LNCaP clone FGC (cell line): ENCODE measurements around the gene STARD7.

Experiments used
- DNase-seq: peaks from one replicate; pipeline ENCODE4 v3.0.0-alpha.2; 2011; ENCODE audit warnings: low read depth
- H3K4me3 ChIP-seq: 2 replicates; pipeline ENCODE4 v1.5.1; 2011; ENCODE audit warnings: mild to moderate bottlenecking, low read depth, low read length, control low read depth
- TF ChIP-seq, protein P1 (sequence below): IDR thresholded peaks from 2 replicates; pipeline ENCODE4 v1.5.1; 2012; ENCODE audit warnings: mild to moderate bottlenecking; ENCODE audit not compliant: control insufficient read depth, insufficient read depth; ENCODE audit errors: extremely low read depth

STARD7 gene

DNA sequence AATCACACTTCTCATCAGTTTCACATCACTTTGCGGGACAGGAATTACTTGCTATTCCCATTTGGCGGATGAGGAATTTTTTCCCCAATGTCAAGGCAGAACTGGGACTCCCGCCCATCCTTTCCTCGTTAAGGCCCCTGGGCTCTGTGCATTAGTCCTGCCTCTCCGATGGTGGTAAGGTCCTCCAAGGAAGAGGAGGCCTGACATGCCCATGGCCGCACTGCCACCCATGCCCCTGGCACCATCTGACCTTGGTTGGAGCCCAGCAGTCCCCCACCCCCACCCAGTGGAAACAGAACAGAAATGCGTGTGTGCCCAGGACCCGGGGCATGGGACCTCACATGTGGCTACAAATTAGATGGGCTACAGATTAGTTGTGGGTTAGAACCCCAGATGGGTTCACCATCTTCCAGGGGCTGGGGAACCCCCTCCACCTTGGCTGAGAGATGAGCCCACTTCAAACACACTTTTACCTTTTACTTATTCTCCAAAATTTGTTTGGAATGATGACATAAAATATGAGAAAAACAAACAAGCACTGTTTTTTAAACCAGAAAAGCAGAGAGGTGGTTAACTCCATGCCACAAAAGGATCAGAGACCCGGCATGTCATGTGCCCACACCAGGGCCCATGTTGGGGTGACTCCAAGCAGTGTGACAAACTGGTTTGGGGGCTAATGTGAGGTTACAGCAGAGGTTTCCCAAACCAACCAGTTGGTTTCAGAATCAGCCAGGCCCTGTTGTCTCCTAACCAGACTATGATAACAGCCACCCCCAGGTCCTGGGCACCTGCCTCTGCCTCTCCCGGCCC is 52.4 kb downstream of the STARD7 start:
- no peak for DNase-seq
- H3K4me3 ChIP-seq = no peak overlapping the region
- TF ChIP-seq, protein P1, sequence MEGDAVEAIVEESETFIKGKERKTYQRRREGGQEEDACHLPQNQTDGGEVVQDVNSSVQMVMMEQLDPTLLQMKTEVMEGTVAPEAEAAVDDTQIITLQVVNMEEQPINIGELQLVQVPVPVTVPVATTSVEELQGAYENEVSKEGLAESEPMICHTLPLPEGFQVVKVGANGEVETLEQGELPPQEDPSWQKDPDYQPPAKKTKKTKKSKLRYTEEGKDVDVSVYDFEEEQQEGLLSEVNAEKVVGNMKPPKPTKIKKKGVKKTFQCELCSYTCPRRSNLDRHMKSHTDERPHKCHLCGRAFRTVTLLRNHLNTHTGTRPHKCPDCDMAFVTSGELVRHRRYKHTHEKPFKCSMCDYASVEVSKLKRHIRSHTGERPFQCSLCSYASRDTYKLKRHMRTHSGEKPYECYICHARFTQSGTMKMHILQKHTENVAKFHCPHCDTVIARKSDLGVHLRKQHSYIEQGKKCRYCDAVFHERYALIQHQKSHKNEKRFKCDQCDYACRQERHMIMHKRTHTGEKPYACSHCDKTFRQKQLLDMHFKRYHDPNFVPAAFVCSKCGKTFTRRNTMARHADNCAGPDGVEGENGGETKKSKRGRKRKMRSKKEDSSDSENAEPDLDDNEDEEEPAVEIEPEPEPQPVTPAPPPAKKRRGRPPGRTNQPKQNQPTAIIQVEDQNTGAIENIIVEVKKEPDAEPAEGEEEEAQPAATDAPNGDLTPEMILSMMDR = no peak

DNA sequence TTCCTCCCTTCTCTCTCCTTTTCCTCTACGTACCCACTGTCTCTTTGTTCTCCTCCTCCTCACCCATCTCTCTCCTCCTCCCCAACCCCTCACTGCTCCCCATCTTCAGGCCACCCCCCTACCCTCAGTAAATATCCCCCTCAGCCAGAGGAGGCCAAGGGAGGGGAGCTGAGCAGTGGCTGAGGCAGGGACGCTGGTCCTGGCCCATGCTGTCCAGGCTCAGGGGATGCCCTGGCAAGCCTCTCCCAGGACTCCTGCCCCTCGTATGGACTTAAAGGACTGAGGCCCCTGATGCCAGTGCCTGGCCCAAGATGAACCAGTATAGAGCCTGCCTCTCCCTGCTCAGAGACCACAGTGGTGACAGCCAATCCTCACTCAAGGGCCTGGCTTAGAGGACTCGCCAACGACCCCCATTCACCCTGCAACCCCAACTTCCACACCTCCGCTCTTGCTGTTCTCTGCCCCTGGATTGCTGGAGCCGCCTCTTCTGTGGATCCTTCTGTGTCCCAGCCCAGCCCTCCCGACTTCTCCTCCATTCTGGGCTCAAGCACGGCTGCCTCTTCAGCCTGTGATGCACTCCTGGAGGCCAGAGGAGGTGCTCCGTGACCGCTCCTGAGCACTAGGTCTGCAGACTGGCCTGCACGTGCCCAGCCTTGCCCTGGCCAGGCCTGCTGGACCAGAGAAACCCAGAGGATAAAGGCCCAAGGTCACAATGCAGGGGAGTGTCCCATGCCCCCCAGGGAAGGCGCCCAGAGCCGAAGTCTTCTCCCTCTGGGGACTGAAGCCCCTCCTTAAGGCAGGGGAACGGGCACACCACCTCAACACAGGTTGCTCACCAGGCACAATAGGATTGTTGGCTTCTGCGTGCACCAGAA is 53.9 kb downstream of the STARD7 start:
- TF ChIP-seq, protein P1 = no peak
- DNase-seq = no peak
- H3K4me3 ChIP-seq = no peak overlapping the region

DNA sequence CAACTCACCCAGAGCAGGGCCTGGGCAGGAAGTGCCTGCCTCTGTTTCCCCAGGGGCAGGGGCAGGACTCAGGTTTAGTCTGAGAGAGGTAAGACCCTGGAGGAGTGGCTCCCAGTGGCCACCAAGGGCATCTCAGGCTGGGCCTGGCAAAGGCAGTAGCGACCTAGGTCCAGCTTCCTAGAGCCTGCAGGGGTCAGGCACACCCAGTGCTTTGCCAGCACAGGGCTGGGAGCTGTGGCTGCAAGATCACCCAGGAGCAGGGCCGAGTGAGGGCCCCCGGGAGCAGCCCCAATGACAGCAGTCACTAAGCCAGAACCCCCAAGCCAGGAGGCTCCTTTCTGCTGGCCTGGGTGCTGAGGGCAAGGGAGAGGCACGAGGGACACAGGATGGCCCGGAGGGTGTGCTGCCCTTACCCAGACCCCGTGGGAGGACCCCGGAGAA is 54.6 kb downstream of the STARD7 start:
- TF ChIP-seq, protein P1 = no peak
- no peak for DNase-seq
- H3K4me3 ChIP-seq = no peak overlapping the region

DNA sequence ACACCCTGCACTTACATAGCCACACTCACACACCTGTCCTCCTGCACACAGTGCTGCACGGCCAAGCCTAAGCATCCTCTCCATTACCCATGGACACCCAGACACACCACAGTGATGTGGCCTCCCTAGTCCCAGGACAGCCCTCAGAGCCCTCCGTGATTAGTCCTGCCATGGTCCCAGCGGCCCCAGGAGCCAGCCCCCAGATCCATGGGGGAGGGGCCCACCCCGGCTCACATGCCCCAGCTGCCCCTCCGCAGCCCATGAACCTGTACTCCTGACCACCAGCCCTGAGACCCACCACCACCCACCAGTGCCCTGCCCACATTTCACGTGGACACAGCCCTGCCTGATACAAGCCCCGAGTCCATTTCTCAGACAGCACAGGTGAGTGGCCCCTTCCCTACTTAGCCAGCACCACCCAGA is 55.3 kb downstream of the STARD7 start:
- TF ChIP-seq, protein P1 = no peak
- no peak for DNase-seq
- no peak overlapping the region for H3K4me3 ChIP-seq

DNA sequence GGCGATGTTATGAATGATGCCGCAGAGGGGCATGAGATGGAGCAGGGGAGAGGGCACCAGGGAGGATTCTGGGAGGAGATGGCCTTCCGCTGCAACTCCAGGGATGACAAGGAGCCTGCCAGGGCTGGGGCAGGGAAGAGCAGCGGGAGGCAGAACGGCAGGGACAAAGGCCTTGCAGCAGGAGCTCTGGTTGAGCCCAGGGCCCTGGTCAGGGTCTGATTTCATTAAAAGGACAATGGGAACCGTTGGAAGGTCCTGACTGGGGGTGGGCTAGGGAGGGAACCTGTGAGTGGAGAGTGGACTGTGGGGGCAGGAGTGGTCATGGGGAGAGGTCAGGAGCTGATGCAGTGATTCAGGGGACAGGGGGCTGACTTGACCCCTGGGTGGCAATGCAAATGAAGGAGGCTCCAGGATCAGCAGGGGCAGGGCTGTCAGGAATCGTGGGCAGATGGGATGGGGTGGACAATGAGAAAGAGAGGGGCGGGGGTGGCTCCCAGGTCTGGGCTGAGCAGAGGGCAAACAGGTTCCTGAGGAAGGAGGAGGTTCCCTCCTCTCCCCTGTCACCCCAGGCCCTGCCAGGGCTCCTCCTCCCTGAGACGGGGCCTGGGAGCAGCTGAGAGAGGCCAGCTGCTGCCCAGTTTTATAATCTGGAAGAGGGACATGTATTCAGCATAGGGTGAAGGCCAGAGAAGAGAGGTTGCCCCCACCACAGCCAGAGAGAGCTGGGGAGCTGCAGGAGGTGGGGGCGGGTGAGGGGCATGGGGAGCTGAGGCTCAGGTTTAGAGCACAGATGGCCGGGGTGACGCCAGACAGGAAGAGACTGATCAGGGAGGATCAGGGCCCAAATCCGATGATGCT is 56.1 kb downstream of the STARD7 start:
- no peak overlapping the region for H3K4me3 ChIP-seq
- TF ChIP-seq, protein P1 = no peak
- no peak for DNase-seq

DNA sequence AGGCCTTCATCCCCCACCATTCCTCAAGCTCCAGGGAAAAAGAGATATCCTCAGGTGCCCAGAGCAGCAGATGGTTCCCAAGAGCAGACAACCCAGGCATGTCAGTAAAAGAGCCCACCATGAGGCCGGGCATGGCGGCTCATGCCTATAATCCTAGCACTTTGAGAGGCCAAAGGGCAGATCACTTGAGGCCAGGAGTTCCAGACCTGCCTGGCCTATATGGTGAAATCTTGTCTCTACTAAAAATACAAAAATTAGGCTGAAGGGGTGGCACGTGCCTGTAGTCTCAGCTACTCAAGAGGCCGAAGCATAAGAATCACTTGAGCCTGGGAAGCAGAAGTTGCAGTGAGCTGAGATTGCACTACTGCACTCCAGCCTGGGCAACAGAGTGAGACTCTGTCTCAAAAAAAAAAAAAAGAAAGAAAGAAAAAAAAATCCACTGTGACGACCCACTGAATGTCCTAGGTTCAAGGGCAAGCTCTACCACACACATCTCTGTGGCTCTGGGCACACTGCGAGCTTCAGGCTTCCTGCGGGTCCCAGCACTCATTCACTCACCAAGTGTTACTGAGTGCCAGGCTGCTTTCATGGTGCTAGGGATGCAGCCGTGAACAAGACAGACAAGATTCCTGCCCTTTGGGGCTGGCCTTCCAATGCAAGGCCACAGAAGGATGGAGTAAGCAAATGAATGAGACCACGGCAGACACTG is 56.9 kb downstream of the STARD7 start:
- no peak overlapping the region for H3K4me3 ChIP-seq
- DNase-seq = no peak
- TF ChIP-seq, protein P1 = no peak
